H1 (cell line): ENCODE data around the gene SFMBT2.

Experiments used
- CTCF ChIP-seq, 3 experiments: IDR thresholded peaks; 1 replicate in 2 of 3; 2 replicates in 1 of 3; pipeline versions ENCODE4 v1.5.1 to v1.6.1; 2011; ENCODE audit warnings: low read length in 3 of 3, mild to moderate bottlenecking in 3 of 3, inconsistent platforms in 2 of 3, low read depth in 1 of 3, moderate library complexity in 1 of 3; ENCODE audit not compliant: insufficient read depth in 1 of 3; ENCODE audit errors: control extremely low read depth in 1 of 3
- JUN ChIP-seq: IDR thresholded peaks from 2 replicates; pipeline ENCODE4 v1.6.1; 2011; ENCODE audit warnings: low read depth, mild to moderate bottlenecking, improper control_type of control experiment, low read length
- KDM1A ChIP-seq: fragments of 200-600, 300-600 bp; sonication (generic); IDR thresholded peaks from 2 replicates; pipeline ENCODE4 v1.7.1; 2016; ENCODE audit warnings: mild to moderate bottlenecking, low read length, borderline replicate concordance
- POLR2A ChIP-seq, 2 experiments: IDR thresholded peaks; 1 replicate in 1 of 2; 2 replicates in 1 of 2; pipeline ENCODE4 v1.6.1; 2011; ENCODE audit warnings: low read depth in 2 of 2, low read length in 2 of 2, mild to moderate bottlenecking in 2 of 2; ENCODE audit errors: control extremely low read depth in 1 of 2
- SRF ChIP-seq: IDR thresholded peaks from 2 replicates; pipeline ENCODE4 v1.6.1; 2011; ENCODE audit warnings: mild to moderate bottlenecking, low read depth, low read length, moderate library complexity
- TAF7 ChIP-seq: optimal IDR thresholded peaks from 2 replicates; pipeline ENCODE3; 2011; ENCODE audit warnings: low read depth, mild to moderate bottlenecking, inconsistent platforms, low read length, moderate library complexity, borderline replicate concordance

- TF ChIP-seq KDM1A (no peak), POLR2A (IDR thresholded peaks at IDR 0.05; ENCODE audit: control extremely low read depth in 1 of 2, low read depth in 2 of 2, low read length in 2 of 2) (no peak), TAF7 (no peak), JUN (no peak), CTCF (IDR thresholded peaks at IDR 0.05; ENCODE audit: control extremely low read depth in 1 of 3, insufficient read depth in 1 of 3, low read depth in 1 of 3, low read length in 3 of 3) (no peak), SRF (no peak)
Measured at GRCh38 chr10:7363700-7364099, 47.1 kb downstream of the SFMBT2 start.
